Pons (tissue), 1 donor: ENCODE measurements around the gene RCOR2.
A peak's percentile ranks its signal among the peaks of the same experiment; 100 is the strongest.

Experiments
- DNase-seq: peaks from one replicate; pipeline ENCODE4 v3.0.0-alpha.2; 2016; ENCODE audit warnings: low spot score

The RCOR2 gene

DNA sequence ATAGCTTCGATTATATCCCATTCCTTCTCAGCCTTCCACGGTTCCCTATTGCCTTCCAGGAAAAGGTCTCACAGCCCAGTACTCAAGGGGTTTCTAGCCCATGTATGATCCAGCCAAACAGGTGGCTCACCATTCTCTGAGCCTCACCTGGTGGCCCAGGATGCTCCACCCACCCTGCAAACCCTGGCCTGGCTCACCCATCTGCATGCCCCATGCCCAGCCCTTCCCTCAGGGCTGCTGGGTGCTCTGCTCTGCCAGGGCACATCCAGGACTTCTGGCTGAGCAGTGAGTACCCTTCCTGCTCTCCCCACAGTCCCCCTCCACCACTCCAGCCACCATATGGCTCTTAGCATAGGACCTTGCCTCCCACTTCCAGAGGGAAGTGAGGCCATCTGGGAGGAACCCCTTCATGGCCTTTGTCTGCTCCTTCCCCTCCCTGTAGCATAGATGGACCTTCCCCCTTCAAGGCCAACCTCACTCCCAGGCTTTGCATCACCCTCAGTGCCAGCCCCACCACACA, 5.8 kb upstream of the RCOR2 start:
- no peak for DNase-seq

DNA sequence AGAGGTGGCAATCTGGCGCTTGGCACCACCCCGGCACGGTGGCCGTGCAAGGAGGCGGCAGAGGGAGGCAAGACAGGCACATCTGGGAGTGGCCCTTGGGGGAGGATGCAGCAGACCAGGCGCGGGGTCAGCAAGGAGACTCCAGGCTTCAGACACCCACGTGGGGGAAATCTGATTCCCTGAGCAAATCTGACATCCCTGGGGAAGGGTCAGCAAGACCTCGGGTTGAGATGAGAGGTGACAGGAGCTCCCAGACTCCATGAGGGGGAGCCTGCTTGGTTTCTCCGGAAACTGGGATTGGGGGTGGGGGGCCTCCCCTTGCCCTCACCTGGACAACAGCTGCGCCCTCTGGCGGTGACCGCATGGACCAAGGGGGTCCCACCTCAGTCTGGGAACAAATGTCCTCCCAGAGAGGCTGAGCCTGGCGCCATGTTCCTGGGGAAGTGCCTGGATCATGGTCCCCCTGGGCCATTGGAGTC, 4.0 kb upstream of the RCOR2 start:
- DNase-seq, result no peak

DNA sequence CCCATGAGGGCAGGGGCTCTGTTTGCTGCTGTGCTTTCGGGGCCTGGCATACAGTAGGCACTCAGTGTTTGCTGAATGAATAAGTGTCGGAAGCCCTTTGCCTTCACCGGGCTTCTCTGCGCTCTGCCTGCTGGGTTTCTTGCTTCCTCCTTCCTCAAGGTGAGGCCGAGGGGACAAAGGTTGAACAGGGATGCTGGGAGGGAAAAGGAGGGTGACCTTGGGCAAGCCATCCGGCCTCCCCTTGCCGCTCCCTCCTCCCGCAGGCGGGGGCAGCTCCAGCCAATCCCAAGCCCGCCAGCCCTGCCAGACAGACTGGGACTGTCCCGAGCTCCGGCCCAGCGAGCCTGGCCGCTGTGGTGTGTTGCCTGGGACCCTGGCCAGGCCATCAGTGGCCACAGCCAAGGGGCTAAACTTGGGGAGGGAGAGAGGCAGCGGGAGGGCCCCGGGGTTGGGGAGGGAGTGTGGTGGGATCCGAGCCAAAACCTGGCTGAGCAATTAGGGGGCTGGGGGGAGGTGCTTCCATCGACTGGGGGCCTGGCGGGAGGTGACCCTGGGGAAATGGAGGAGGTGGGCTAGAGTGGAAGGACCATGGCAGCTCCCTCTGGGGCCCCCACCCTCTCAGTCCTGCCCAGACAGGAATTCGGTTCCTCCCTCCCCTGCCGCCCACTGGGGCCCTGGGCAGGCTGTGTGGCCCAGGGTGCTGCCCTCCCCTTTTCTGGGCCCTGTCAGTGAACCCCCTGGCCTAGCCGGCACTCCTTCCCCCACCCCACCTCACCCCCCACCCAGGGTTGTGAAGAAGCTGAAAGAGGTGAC, 3.4 kb upstream of the RCOR2 start:
- peak; percentile 72 for DNase-seq

DNA sequence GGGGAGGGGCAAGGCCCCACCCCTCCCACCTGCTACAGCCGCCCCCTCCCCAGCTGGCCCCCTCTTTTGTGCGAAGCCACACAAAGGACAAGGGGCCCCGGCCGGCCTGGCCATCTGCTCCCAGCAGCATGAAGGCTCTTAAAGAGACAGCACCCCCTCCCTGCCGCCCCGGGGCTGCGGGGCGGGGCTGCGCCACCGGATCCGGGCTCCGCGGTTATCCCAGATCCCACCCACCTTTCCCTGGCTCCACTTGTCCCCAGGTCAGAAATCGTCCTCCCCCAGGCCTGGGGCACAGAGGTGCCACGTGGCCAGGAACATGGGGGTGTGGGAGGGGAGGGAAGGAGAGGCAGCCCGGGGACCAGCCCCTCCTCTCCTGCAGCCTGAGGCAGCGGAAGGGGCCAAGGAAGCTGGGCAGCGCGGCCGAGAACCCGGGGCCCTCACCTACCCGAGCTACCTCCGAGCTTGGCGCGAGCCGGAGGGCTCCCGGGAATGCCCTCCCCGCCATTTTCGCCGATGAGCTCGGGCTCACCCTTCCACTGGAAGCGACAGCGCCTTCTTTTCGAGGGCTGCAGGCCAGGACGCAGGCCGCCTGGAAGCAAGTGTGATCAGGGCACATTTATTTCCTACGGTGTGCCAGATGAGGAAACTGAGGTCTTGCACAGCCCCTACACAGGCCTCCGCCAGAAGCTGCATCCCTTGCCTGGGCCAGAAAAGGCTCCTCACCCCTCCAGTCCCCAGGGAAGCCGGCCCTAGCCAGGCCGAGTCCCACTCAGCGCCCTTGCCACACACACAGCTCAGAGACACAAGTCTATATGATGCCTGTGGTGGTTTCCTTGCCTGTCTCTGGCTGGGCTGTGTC, 2.5 kb upstream of the RCOR2 start:
- peak; percentile 66 for DNase-seq

DNA sequence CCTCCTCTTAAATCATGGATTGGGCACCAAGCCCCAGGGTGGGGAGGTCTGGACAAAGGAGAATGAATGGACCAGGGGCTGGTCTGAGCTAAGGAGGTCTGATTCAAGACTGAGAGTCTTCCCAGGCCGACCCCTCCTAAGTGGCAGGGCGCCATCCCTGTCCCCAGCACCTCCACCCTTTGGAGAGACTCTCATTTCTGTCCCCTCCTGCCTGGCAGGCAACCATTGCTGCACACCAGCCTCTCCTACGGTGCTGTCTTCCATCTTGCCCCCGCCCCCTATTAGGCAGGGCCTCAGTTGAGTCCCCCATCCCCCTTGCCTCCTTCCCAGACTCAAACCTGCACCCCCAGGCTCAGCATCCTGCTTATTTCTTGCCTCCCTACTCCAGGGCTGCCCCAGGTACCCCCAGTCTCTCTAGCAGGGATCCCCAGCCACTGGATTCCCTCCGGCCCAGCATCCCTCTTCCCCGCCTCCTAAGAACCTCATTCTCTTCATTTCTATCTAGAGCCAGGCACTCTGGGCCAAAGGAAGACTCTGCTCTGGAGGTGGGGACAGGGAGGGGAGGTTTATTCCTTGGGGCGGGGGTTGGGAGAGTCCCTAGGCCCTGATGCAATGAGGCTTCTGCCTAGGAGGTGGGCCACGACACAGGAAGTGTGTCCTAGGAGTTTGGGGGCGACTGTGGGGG, 1.7 kb upstream of the RCOR2 start:
- DNase-seq, result peak; percentile 49

DNA sequence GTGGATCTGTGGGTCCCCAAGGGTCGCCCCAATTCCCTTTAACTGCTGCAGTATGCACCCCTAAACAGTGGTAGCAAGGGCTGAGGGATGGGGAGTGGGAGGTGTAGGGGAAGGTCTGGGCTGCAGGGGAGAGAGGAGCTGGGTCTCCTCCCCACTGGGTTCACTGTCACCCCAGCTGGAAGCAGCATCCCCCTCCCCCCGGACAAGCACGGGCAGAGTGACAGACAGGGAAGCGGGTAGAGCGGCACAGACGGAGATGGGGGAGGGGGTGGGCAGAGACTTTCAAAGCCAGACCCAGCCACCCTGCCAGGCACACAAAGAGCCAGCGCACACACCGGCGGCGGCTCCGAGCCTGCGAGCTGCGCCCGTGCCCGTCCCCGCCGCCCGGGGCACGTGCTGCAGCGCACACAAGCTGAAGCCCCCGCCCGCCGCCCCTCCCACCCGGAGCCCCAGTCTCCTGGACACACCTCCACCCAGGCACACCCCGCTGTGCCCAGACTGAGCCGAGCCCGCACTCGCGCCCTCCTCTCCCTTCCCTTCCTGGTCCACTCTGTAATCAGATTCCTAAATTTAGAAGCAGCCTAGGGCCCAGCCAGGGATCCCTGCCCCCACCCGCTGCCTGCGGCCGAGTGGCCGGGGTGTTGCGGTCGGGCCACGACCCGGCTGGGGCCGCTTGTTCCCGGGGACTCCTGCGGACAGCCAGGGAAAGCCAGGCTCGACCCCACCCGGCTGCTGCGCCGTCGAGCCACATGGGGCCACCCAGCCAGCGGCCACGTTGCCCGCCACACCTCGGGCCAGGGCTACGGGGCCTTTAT, 935 bp upstream of the RCOR2 start:
- peak; percentile 78 for DNase-seq

DNA sequence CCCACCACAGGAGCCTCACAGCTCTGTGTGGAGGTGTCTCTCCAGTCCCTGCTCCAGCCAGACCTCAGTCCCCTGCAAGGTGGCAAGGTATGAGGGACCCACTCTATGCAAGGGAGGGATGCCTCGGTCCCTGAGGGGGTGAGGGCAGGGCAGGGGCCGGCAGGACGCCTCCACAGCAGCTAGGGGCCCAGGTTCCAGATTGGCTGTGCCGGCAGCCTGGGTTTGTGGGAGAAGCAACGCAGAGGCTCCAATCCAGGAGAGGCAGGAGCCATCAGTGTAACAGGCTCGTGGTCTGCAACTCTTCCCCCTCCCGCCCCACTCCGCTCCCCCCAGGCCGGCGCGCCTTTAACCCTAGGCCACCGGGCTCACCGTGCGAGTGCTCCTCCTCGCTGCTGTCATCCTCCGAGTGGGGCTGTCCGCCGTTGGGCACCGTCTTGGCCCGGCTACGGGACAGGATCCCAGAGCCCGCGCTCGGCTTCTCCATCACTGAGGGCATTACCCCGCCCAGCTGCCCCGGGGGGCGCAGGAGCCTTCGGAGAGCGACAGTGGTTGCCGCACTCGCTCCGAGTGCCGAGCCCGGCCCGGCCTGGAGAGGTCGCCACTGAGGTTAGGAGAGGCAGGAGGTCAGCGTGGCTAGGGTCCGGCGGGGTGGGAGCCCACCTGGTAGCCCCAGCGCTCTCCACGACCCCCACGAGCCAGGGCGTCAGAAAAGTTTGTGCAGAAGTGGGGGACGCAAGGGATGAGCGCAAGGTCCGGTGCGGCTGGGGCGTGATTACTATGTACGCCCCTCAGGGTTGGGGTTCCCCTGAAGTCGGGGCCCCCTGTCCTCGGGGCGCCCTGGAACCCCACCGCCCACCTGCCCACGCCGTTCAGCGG, 765 bp downstream of the RCOR2 start:
- no peak for DNase-seq

DNA sequence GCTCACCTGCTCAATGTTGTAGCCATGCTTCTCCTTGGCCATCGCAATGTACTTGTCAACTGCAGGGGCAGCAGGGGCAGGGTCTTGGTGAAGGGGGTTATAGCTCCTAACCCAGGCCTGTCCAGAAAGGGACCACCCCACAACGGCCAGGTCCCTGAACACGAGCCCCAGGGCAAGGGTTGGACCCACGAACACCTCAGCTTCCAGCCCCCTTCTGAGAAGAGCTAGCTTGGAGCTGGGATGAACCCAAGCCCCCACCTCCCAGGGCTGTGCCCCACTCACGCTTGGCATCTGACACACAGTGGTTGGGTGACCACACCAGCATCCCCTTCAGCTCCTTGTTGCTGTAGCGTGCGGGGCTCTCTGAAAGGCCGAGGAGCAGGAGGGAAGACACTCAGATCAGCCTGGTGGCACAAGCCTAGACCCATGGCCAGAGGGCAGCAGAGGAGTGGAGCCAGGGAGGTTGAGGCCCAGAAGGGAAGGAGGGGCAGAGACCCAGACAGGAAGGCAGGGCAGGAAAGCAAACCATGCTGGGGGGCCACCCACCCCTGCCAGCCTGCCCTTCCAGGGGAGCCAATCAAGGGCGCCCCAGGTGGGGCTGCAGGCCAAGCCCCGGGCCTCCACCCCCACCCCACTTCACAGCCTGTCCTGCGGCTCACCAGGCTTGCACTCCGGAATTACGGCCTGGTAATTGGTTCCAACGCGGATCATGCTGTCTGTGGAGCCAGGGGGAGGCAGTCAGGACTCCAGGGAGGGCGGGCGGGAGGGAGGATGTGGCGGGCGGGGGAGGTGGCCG, 1.9 kb downstream of the RCOR2 start:
- DNase-seq, result no peak

DNA sequence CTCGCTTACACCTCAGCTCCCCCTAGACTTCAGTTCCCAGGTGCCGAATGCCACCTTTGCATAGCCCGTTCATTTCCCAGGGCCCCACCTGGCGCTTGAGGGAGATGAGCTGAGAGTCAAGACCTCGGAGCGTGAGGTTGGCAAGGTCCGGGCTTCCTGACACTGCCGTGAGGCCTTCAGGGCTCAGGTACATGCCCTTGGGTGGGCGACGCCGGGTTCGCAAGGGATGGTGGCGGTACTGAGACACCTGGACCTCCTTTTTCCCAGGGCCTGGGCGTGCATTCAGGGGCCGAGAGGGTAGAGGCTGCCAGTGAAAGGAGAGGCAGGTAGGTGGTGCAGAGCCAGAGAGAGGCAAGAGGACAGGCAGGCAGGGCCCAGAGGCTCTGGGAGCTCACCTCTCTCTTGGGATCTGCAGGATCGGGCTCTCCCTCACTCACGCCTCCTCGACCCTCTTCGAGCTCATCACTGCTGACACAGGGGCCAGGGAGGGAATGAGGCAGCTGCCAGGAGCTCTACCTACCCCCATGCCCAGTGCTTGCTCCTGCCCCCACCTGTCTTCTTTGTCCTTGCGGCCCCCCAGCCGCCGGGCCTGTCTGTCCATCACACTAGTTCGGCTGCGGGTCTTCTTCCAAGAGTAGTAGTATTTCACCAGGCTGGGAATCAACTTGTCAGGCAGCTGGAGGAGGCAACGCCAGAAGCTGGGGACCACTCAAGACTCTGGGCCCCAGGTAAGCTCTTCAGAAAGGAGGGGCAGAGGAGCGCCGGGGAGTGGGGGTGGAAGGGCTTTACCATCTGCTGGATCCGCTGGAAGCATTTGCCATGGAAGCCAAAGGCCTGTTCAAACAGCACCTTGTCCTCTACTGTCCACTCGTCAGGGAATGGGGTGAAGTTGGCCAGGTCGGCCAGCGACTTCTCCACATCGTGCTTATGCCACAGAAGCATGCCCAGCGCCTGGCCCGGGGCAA, 2.8 kb downstream of the RCOR2 start:
- DNase-seq, result no peak

DNA sequence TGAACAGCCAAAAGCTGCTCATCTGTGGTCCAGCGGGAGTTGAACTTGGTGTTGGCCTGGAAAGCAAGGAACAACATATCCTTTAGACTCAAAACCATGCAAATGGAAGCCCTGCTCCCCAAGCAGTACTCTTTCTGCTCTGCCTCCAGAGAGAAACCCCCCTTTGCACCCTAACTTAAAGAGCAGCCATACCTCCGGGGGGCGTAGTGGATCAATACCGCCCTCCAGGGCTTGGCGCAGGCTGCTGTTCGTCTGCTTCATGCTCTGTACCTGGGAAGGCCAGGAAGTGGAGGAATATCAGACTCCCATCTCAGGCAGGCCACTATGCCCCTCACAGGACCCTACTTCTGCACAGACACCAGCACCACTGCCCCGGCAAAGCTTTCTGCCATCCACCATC, 4.3 kb downstream of the RCOR2 start:
- DNase-seq, result no peak

DNA sequence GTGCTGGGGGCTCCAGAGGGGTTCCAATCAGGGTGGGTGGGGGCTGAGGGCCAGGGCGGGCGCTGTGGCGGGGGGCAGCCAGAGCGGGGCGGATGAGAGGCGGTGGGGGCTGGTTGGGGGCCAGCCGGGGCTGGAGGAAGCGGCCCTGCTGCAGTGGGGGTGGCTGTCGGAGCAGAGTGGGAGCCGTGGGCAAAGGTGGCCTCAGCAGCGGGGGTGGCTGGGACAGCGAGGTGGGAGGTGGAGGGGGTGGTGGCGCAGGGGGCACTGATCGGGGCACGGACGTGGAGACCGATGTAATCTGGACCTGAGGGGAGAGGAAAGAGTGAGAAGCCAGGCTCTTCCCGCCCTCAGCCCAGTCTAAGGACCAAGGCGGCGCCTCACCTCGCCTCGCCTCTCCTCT, 5.1 kb downstream of the RCOR2 start:
- DNase-seq, result no peak

DNA sequence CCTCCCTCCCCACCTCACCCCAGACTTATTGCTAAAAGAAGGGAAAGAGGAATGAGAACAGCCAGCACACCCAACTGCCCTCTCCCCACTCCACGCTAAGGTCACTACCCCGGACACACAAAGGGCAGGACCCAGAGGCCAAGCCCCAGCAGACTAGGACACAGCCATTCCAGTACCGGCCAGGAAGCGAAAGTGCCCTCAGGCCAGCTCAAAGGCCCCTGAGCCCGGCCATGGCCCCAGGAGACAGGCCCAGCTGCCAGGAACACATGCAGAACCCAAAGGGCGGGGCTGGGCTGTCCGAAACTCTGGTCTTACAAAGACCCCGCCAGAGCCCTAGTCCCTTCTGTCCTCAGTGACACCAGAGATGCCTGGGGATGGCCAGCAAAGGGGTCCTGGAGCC, 5.5 kb downstream of the RCOR2 start:
- DNase-seq, result no peak

DNA sequence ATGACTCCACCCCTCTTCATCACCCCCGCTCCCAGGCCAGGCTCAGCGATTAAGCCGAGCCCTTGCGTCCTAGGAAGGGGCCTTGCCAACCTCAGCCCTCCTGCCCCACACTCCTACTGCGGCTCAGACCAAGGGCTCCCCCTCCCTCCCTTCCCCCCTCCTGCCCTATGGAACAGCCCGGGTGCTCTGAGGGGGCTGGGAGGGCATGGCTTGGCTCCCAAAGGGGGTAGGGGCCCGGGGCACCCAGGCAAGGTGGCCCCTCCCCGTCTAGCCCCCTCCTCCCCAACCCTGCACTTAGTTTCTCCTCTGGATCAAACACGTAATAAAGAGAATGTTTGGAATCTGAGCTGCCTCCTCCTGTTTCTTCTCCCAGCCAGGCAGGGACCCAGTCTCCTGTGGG, 6.3 kb downstream of the RCOR2 start:
- no peak for DNase-seq

DNA sequence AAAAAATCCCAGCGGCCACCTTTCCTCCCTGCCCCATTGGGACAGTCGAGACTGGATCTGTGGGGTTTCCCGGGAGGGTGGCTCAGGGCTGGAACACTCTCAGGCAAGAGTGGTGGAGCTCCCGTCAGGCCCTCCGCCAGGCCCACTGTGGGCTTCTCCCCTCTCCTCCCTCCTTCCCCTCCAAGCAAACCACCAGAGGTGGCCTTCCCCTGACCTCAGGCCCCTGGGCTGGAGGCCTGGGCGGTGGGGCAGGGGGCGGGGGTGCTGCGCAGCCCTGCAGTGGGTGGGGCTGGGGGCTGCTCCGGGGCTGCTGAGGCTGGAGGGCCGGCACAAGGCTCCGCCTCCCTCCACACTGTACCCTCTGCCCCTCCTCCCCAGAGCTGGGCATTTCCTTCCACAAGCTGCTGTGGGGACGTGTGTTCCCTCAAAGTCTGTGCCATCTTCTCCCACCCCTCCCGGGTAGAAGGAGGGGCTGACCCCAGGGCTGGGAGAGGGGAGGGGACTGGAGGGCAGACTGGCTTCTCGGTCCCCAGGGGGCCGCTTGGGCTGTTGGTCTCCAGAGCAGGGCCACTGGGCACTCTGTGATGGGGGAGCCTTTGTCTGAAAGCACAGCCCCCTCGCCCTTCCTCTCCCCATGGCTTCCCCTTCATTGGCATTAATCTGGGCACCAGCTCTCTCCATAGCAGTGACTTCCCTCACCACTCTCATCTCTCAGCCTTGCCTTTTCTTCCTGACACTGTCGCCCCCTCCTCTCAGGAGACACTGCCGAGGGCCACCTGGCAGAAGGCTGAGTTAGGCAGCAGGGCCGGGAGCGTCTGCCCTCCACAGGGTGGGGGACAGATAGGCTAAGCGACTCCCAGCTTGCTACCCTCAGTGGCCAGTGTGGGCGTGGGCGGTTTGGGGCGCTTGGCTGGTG, 7.1 kb downstream of the RCOR2 start:
- DNase-seq, result no peak

DNA sequence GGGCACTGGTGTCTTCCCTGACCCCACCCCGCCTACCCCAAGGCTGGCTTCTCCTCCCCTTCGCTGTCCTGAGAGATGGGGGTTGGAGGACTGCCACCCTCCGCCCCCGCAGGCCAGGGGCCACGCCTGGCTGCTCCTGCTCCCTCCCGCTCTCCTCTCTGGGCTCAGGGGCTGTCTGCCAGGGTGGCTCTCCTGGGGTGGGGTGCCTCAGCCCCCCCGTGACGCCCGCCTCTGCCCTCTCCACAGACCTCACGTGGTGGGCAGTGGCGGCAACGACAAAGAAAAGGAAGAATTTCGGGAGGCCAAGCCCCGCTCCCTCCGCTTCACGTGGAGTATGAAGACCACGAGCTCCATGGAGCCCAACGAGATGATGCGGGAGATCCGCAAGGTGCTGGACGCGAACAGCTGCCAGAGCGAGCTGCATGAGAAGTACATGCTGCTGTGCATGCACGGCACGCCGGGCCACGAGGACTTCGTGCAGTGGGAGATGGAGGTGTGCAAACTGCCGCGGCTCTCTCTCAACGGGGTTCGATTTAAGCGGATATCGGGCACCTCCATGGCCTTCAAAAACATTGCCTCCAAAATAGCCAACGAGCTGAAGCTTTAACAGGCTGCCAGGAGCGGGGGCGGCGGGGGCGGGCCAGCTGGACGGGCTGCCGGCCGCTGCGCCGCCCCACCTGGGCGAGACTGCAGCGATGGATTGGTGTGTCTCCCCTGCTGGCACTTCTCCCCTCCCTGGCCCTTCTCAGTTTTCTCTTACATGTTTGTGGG, 8.1 kb downstream of the RCOR2 start:
- DNase-seq, result no peak

DNA sequence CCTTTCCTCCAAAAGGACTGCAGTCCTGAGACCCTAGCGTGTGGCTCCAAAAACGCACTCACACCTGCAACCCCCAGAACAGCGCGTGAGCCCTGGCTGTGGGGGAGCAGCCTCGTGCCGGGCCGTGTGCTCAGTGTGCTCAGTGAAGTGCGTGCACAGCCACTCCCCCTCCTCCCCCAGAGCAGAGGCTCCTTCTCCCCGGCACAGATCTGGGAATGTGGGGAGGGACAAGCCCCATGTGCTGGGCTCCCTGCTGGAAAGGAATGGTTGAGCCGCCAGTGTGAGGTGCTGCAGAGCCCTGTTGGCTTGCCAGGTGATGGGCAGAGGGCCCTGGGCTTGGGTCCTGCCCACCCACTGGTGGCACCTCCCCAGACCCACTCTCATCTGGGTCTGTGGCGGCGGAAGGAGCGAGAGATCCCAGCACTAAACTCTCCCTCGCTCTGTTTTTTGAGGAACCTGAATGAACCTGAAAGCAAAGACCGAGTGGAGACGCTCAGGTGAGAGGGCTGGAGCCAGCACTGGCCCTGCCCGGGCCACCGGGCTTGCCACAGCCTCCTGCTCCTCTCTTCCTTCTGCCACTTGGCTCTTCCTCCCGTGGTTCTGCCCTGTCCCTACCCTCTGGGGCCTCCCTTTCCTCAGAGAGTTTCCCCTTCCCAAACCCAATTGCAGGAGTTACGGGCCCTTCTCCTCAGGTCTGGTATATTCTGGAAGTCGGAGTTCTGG, 9.0 kb downstream of the RCOR2 start:
- no peak for DNase-seq
